ENCODE data around the gene NLRP8.
"Not testable (repeated sequence)": the region's sequence is repeated elsewhere in the genome, so short reads cannot be mapped to it uniquely, and the experiment has no call there.

NLRP8 gene

DNA sequence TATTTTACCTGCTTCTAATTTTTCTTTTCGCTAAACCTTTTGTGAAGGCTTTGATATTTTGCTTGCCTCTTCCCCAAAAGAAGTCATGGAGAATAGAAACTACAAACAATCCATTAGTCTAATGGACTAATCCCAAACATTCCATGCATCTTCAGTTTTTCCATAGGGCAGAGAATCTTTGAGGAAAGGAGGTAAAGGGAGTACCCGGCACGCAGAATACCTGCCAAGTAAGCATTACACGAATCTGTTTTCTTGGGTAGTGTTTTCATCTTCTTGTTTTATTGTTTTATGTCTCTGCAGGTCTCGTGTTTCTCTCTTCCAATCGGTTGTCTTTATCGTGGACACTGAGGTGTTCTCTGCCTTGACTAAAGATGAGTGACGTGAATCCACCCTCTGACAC lies at the start of gene NLRP8:
NLRP8 (plus strand) TSS at position 301 of the 400 bp plus-strand sequence.
- DNase-seq (ENCODE audit: low read depth in 2 of 3, low spot score in 2 of 3) = no peak

DNA sequence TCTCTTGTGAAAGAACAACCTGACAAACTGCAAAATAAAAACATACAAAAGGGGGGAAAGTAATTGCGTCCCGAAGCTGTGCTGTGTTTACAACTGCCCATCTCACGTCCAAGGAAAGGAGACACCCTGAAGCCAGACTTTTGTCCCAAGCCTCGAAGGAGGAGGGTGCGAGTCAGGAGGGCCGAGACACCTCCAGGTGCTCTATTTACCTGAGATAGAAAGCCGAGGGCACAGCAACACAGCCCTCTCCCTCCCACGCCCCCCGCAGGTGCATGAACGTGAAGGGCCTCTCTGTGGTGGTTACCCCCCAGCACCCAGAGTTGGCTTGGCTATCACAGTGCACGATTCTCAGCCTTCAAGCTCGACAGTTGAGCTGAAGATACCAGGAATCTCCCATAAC lies 48.7 kb upstream of the NLRP8 start:
- no peak for DNase-seq (ENCODE audit: low read depth in 2 of 3, low spot score in 2 of 3)

DNA sequence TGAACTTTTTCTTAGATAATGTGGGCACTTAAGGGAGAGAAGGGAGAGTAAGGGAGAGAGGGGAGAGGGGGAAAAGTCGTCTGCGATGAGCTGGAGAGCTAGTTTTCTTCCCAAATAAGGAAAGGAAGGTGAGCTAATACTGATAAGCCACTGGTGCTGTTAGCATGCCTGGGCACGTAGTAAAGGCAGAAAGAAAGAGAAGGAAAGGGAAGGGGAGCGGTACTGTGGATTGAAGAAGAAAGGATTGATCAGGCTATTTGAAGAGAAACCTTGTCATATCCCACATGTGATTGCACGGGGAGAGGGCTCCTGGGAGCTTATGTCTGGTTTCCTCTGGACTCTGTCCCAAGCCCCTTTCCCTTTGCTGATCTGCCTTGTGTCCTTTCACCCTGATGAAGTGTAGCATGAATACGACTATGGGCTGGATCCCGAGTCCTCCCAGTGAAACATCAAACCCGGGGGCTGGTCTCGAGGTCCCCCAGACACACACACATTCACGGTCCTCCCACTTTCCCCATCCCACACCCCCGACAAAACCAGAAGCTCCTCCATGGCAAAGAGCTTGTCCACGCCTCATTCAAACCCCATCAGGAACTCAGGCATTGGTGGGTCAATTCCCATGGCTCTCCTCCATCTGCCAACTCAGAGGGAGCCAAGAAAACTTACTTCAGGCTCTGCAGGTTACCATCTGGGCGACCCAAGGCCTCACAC lies 46.1 kb upstream of the NLRP8 start:
- DNase-seq (ENCODE audit: low read depth in 2 of 3, low spot score in 2 of 3) = no peak

DNA sequence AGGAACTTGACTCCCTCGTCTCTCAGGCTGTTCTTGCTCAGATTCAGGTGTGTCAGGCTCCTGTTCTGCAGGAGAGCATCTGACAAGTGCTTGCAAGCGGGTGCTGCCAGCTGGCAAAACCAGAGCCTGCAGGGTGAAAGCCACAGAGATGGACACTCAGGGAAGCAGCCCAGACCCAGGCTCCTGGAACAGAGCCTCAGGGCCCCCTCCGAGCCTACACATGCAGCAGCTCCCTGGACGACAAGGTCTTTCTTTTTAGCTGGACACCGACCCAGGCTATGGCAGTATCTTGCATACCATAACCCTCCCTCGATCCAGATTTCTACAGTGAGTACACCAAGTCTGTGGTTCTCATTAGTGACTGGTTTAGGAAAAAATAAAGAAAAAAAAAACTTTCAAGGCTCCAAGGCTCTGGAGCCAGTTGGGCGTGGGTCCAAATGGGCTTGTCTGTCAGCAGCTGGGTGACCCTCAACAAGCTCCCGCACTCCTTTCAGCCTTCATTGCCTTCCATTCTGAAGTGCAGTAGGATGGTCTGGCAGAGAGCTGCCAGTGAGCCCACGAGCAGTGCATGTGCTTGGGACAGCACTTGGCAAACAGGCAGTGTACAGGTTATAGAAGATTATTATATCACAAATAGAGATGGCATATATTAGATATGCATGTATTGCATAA lies 45.4 kb upstream of the NLRP8 start:
- no peak for DNase-seq (ENCODE audit: low read depth in 2 of 3, low spot score in 2 of 3)

DNA sequence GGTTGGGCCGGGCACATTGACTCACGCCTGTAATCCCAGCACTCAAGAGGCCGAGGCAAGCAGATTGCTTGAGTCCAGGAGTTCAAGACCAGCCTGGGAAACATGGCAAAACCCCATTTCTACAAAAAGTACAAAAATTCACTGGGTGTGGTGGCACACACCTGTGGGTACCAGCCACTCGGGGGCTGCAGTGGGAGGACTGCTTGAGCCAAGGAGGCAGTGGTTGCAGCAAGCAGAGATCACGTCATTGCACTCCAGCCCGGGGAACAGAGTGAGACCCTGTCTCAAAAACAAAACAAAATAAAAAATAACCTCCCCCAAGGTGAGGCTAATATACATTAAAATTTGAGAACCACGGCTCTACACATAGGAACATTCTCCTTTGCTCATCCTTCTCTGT lies 40.3 kb upstream of the NLRP8 start:
- no peak for DNase-seq (ENCODE audit: low read depth in 2 of 3, low spot score in 2 of 3)

DNA sequence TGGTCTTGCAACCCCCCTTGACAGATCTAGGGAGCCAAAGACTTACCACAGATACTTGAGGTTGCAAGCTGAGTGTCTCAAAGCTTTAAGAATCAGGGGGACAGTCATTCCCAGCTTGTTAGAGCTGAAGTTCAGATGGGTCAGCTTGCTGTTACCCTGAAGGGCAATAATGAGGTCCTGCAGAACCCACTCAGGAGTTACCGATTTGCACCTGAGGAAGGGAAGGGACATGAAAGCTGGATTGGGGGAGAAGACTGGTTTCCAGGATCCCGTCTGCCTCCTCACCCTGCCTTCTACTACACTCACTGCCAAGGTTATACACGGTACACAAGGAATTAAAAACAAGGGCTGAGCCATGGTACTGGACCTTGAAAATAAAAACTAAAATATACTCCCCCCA lies 39.9 kb upstream of the NLRP8 start:
- no peak for DNase-seq (ENCODE audit: low read depth in 2 of 3, low spot score in 2 of 3)

DNA sequence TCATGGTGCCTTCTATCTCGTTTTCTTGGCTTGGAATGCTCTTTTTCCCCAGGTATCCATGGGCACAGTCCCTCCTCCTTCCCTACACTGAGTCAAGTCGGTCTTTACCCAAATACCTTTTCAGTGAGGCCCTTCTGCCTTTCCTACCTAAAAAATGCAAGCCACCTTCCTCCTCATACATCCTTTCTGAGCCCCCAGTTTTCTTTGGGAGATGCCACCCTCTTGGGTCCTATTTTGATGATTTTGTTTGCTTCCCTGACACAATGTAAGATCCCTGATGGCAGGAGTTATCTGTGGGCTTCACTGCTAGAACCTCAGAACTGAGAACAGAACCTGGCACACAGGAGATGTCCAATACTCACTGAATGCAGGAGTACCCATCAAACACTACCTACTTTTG lies 37.8 kb upstream of the NLRP8 start:
- no peak for DNase-seq (ENCODE audit: low read depth in 2 of 3, low spot score in 2 of 3)

DNA sequence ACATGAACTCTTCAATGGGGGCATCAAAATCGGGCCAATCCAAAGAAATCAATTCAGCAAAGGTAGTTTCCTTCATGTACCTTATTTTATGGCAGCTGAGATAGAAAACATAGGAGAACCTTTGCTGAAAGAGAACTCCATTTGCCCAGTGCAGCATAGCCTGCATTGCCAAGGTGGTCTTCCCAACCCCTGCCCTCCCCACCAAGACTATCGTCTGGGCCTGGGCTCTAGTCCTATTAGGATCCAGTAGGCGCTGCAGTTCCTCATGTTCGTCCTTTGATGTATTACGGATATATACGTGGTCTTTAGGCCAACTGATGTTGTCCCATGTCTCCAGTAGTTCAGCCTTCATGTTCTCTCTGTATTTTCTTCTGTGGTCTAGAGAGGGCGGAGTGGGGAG lies 34.7 kb upstream of the NLRP8 start:
- no peak for DNase-seq (ENCODE audit: low read depth in 2 of 3, low spot score in 2 of 3)

DNA sequence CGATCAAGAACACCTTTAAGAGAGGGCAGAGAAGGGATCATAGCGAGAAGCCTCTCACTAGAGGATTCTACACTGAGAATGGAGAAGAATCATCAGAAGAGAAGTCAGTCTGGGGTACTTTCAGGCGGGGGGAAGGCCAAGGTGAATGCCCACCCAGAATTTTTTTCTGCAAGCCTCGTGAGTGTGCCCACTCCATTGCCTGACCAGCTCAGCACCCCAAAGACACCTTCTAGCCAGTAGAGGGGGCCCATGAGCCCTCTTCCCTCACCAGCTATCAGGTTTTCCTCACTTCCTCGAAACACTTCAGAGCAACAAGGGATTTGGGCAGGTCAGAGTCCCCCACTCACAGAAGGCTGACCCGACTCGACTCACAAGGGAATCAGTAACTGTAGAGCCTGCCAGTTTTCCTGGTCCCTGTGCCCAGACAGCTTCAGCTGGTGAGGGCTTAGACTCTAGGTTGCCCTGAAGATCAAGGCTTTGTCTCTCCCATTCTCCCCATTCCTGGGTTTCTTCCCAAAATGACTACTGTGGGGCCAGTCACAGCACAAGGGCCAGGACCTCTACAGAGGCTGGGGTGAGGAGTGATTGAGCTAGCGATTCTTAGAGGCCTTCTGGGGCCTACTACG lies 33.9 kb upstream of the NLRP8 start:
- no peak for DNase-seq (ENCODE audit: low read depth in 2 of 3, low spot score in 2 of 3)

DNA sequence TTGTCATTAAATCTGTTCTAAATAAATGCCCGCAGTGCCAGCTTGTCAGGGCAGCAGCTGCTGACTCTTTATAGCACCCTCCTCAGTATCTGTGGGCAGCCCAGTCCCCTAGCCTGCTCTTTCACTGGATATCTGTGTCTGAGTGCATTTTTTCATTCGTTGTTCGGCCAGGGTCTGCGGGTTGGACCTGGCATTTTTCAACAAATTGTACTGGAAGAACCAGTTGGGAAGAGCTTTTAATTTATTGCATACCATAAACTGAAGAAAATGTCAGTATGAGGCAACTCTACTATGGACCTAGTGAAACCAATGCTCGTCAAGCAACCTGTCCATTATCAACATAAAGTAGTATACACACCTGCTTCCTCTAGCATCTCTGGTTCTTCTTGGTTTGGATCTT lies 24.1 kb upstream of the NLRP8 start:
- DNase-seq (ENCODE audit: low read depth in 2 of 3, low spot score in 2 of 3) = no peak

DNA sequence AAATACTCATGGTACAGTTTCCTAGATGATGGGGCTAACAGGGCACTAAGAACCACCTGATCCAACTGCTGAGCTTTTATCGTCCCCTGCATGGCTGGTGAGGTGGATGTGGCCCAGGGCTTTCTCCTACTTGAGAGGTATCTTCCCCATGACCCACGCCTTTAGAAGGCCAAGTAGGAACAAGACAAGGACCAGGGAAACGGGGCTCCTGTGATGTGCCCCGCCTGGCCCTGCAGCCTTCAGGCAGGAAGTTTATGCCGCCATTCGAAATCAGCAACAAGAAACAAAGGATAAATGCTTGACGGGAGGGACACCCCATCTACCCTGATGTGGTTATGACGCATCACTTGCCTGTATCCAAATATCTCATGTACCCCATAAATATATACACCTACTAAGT lies 19.6 kb upstream of the NLRP8 start:
- no peak for DNase-seq (ENCODE audit: low read depth in 2 of 3, low spot score in 2 of 3)

DNA sequence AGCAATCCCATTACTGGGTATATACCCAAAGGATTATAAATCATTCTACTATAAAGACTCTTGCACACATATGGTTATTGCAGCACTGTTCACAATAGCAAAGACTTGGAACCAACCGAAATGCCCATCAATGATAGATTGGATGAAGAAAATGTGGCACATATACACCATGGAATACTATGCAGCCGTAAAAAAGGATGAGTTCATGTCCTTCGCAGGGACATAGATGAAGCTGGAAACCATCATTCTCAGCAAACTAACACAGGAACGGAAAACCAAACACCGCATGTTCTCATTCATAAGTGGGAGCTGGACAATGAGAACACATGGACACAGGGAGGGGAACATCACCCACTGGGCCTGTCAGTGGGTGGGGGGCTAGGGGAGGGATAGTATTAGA lies 18.4 kb upstream of the NLRP8 start:
- DNase-seq (ENCODE audit: low read depth in 2 of 3, low spot score in 2 of 3) = not testable (repeated sequence)

DNA sequence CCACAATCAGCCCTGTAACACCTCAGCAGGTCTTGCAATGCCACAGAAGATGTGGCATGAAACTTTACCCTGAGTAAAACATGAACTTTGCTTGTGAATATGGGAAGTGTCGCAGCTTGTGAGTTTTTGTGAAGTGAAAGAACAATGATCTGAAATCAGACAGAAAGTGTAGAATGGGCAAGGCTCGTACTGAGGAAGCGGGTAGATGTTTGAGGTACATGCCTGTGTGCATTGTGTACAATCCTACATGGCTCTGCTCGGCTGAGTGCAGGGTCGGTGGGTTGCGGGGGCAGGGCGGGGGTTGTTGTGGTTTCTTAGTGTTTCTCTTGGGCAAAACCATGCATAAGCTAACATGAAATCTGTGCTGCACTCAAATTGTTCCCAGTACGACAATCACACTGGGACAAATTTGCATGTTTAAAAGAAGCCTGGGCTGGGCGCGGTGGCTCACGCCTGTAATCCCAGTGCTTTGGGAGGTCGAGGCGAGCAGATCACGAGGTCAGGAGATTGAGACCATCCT lies 16.6 kb upstream of the NLRP8 start:
- no peak for DNase-seq (ENCODE audit: low read depth in 2 of 3, low spot score in 2 of 3)

DNA sequence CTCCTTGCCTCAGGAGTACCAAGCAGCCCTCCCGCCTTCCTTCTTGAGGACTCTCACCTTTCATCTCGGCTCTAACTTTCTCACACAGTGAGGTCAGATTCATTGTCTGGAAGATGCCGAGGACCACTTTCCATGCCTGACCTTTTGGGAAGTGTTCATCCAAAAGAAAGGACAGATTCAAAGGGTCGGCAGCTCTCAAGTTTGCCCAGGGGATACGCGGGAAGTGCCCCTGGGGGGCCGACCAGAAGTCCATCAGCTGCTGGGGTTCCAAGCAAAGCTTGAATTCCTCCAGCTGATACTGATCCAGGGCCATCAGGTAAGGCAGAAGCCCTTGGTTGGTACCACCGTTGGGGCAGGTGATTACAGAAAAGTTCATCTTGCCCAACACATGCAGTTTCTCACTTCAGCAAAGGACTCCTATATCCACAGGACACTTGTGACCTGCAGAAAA lies 15.7 kb upstream of the NLRP8 start, which contains the start of gene NLRP13:
NLRP13 (minus strand) TSS at position 401 of the 451 bp plus-strand sequence; CDS start at position 376, 25 bp downstream.
- no peak for DNase-seq (ENCODE audit: low read depth in 2 of 3, low spot score in 2 of 3)

DNA sequence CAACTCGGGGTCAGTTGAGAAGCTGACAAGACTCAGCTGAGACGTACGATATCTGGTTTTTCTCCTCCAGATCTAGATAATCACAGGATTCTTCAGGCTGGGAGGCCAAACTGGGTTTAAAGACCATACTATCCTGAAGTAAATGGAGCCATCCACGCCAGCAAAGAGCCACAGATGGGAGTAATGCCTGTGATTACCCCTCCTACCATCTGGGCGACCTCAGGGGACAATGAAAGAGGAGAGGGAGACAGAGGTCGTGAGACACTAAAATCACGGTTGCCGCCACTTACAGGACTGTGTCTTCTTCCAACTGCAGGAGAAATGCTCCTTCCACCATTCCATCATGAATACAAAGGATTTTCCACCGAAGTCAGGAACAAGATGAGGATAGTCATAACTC lies 12.4 kb upstream of the NLRP8 start:
- no peak for DNase-seq (ENCODE audit: low read depth in 2 of 3, low spot score in 2 of 3)

DNA sequence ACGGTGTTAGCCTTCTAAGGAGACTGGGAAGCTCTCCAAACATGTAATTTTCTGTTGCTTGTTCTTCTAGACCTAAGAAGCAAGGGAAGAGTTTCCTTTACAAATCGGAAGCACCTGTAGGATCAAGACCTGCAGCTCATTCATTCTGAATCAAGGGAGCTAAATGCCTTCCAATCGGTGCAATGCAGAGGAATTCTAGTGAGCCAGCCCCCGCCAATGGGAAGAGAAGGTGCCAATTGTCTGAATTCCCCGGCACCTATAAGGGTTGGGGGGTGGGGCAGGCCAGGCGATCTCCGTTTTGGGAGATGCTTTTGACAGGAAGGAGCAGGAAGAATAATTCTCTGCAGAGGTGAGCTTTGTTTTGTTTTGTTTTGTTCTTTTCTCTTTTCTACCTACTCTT lies 8.4 kb upstream of the NLRP8 start:
- no peak for DNase-seq (ENCODE audit: low read depth in 2 of 3, low spot score in 2 of 3)

DNA sequence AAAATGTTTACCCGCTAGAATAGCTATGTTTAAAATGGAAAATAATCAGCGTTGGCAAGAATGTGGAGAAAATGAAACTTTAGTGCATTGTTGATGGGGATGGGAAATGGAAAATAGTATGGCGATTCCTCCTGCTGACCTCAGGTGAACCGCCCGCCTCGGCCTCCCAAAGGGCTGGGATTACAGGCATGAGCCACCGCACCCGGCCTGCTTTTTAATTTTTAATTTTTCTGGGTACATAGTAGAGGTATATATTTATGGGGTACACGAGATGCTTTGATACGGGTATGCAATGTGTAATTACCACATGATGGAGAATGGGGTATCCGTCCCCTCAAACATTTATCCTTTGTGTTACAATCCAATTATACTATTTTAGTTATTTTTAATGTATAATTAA lies 7.3 kb upstream of the NLRP8 start:
- DNase-seq (ENCODE audit: low read depth in 2 of 3, low spot score in 2 of 3) = no peak

DNA sequence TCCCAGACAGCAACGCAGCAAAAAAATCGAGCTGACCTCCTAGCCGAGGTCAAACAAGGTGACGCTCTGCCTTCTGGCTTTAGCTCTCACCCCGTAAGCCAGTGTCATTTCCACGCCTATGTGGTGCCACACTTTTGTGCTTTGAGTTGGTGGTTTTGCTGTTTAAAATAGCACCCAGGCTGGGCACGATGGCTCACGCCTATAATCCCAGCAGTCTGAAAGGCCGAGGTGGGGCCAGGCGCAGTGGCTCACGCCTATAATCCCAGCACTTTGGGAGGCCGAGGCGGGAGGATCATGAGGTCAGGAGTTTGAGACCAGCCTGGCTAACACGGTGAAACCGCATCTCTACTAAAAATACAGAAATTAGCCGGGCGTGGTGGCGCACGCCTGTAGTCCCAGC lies 2.9 kb downstream of the NLRP8 start:
- DNase-seq (ENCODE audit: low read depth in 2 of 3, low spot score in 2 of 3) = not testable (repeated sequence)

DNA sequence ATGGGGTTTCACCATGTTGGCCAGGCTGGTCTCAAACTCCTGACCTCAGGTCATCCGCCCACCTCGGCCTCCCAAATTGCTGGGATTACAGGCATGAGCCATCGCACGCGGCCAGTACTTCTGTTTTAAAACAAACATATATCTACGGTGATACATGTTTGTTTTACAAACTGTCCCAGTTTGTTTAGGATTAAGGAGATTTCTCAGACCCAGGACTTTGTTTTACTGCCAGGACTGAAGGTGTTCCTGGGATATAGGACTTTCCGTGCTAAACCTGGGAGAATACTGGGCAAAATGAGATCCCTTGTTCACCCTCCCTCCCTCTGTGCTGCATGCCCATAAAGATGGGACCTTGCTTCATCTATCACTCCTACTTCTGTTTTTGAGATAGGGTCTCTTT lies 8.8 kb downstream of the NLRP8 start:
- no peak for DNase-seq (ENCODE audit: low read depth in 2 of 3, low spot score in 2 of 3)

DNA sequence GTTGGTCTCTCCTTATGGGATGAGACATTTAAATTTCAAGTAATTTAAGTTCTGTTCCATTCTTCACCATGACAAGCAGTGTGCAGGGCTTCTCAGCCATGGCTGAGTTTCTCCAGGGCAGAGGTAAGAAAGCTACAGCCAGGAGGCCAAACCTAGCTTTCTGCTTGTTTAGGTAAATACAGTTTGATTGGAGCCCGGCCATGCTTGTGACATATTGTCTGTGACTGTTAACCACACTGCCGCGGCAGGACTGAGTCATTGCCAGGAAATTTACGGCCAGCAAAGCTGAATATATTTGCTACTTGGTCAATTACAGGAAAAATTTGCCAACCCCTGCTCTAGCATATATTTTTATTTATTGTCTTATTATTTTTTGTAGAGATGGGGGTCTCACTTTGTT lies 10.7 kb downstream of the NLRP8 start:
- no peak for DNase-seq (ENCODE audit: low read depth in 2 of 3, low spot score in 2 of 3)

DNA sequence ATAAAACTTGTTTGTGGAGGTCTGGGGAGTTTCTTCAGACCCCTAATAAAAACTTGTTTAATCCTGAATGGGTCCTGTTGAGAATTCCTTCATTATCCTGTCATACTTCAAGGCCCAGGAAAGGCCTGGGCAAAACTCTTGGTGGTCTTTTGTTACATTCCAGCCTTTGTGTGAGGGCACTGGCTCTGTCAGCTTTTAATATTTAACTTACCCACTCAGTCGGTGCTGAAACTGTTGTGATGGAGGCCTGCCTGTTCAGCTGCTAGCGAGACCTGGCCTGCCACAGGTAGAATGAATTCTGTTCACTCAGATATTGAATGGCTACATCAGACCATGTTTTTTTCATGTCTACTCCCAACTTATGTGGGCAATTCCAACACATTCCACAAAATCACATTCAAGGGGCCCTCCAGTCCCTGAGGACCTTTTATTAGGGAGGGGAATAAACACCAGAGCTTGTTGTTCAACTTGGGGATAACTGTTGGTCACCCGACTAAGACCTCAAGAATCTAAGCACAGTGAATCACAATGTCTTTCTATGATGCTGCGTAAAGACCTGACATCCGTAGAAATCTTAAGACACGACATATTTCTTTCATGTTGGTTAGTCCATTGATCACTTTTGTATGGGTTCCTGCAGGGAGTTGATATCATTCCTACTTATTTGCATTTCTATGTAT lies 12.5 kb downstream of the NLRP8 start:
- DNase-seq (ENCODE audit: low read depth in 2 of 3, low spot score in 2 of 3) = no peak

DNA sequence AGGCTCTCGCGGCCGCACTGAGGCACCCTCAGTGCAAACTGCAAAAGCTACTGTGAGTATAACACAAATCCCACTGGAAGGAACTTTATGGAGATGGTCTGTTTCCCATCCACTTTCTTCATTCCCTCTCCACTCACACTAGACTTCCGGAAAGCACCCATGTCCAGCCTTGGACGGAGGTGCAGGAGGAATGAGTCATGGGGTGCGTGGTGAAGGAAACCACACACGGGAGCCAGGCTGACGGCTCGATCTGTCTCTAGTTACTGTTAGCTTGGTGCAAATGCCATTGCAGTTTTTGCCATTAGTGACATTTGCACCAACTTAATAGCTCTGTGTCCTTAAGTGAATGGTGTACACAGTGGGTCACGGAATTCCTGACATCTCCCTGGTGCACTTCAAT lies 14.6 kb downstream of the NLRP8 start:
- DNase-seq (ENCODE audit: low read depth in 2 of 3, low spot score in 2 of 3) = no peak

Measured in activated CD8-positive, alpha-beta memory T cell treated with anti-CD3 and anti-CD28 coated beads for 48 hours (primary cell).